H1 (cell line): ENCODE results near the gene RUFY1. TPM values are rescaled to one million over a fixed set of nuclear protein-coding genes. Genes with fewer than 3 reads are reported as not detected.

Experiments
- CTCF ChIA-PET: fragments of 300-600 bp; sonication (Branson Sonifier 250); formaldehyde crosslinking; loops from one replicate; lab custom pipeline; 2021; ENCODE audit not compliant: partially characterized antibody; lab: Charles Lee
- POLR2A ChIA-PET: fragments of 300-600 bp; sonication (Branson Sonifier 250); formaldehyde crosslinking; loops from one replicate; lab custom pipeline; 2021; ENCODE audit warnings: inconsistent platforms; ENCODE audit not compliant: partially characterized antibody; lab: Charles Lee
- DNase-seq, 2 experiments: peaks; one replicate each; pipeline versions ENCODE4 v3.0.0 to v3.0.0-alpha.2; 2010 to 2022; ENCODE audit warnings: low spot score in 2 of 2, low read depth in 1 of 2, mixed read lengths in 1 of 2
- FAIRE-seq: peaks from 2 replicates; lab custom pipeline; 2011; peaks lifted over from hg19 to GRCh38; lab: Jason Lieb, UNC
- H2AFZ ChIP-seq: 2 replicates; pipeline ENCODE4 v1.8.1; 2012; ENCODE audit warnings: low read length, inconsistent platforms
- H2AK5ac ChIP-seq: 2 replicates; pipeline ENCODE4 v1.6.1; 2013; ENCODE audit warnings: low read depth, low read length
- H2BK120ac ChIP-seq: replicated peaks from 2 replicates; pipeline ENCODE3; 2013; ENCODE audit warnings: low read depth, low read length, inconsistent platforms
- H2BK12ac ChIP-seq: 2 replicates; pipeline ENCODE4 v1.6.1; 2013; ENCODE audit warnings: low read depth, low read length
- H2BK15ac ChIP-seq: 2 replicates; pipeline ENCODE4 v1.6.1; 2013; ENCODE audit warnings: low read length
- H2BK20ac ChIP-seq: 2 replicates; pipeline ENCODE4 v1.6.1; 2013; ENCODE audit warnings: low read length
- H2BK5ac ChIP-seq: 2 replicates; pipeline ENCODE4 v1.6.1; 2013; ENCODE audit warnings: low read depth, low read length
- H3K14ac ChIP-seq: 2 replicates; pipeline ENCODE4 v1.6.1; 2013; ENCODE audit warnings: inconsistent platforms; ENCODE audit not compliant: insufficient read length
- H3K18ac ChIP-seq: 2 replicates; pipeline ENCODE4 v1.6.1; 2013; ENCODE audit warnings: low read length; ENCODE audit errors: extremely low read depth
- H3K23ac ChIP-seq: 2 replicates; pipeline ENCODE4 v1.6.1; 2013; ENCODE audit warnings: inconsistent platforms; ENCODE audit not compliant: insufficient read length
- H3K23me2 ChIP-seq: 2 replicates; pipeline ENCODE4 v1.6.1; 2013; ENCODE audit warnings: low read depth, low read length
- H3K27ac ChIP-seq: 2 replicates; pipeline ENCODE4 v1.6.1; 2011; ENCODE audit warnings: low read depth, low read length, inconsistent platforms
- H3K27me3 ChIP-seq, 4 experiments: replicated peaks in 1 of 4; 1 replicate in 1 of 4; 2 replicates in 3 of 4; pipeline versions ENCODE4 v1.6.1 to v1.8.1; 2011 to 2013; ENCODE audit warnings: low read length in 3 of 4, mild to moderate bottlenecking in 3 of 4, inconsistent platforms in 2 of 4, mixed read lengths in 2 of 4, moderate library complexity in 1 of 4; ENCODE audit not compliant: control insufficient read depth in 3 of 4, insufficient read depth in 3 of 4; ENCODE audit errors: extremely low read depth in 1 of 4
- H3K36me3 ChIP-seq, 4 experiments: 2 replicates each; pipeline versions ENCODE4 v1.6.1 to v1.8.1; 2011 to 2013; ENCODE audit warnings: mild to moderate bottlenecking in 4 of 4, low read length in 3 of 4, moderate library complexity in 2 of 4, control low read depth in 1 of 4, inconsistent platforms in 1 of 4; ENCODE audit not compliant: insufficient read depth in 4 of 4, control insufficient read depth in 2 of 4
- H3K4ac ChIP-seq: replicated peaks from 2 replicates; pipeline ENCODE3; 2013; ENCODE audit warnings: low read length, low read depth, mixed read lengths, inconsistent platforms; ENCODE audit not compliant: insufficient read length
- H3K4me1 ChIP-seq, 4 experiments: replicated peaks in 1 of 4; 1 replicate in 1 of 4; 2 replicates in 3 of 4; pipeline versions ENCODE4 v1.6.1 to v1.8.1; 2011 to 2013; ENCODE audit warnings: low read length in 3 of 4, inconsistent platforms in 2 of 4, mixed read lengths in 1 of 4; ENCODE audit not compliant: insufficient read depth in 4 of 4, control insufficient read depth in 3 of 4
- H3K4me2 ChIP-seq, 2 experiments: 2 replicates each; pipeline versions ENCODE4 v1.6.1 to v1.8.1; 2011 to 2013; ENCODE audit warnings: low read depth in 2 of 2, low read length in 2 of 2, control low read depth in 1 of 2, inconsistent platforms in 1 of 2, mild to moderate bottlenecking in 1 of 2; ENCODE audit not compliant: insufficient read depth in 1 of 2
- H3K4me3 ChIP-seq, 4 experiments: fragments of 200-600, 300-600 bp in 1 of 4; sonication (generic), shearing (Covaris generic), sonication (Bioruptor Twin) in 1 of 4; 2 replicates each; pipeline versions ENCODE4 v1.5.1 to v1.8.1; 2011 to 2016; ENCODE audit warnings: low read length in 4 of 4, low read depth in 3 of 4, control low read depth in 2 of 4, inconsistent platforms in 2 of 4, mild to moderate bottlenecking in 2 of 4, mixed read lengths in 1 of 4, moderate library complexity in 1 of 4; ENCODE audit not compliant: insufficient read depth in 2 of 4; ENCODE audit errors: extremely low read depth in 1 of 4
- H3K56ac ChIP-seq: replicated peaks from 2 replicates; pipeline ENCODE3; 2013; ENCODE audit warnings: low read depth, mild to moderate bottlenecking, mixed read lengths, low read length, inconsistent platforms; ENCODE audit not compliant: insufficient read length
- H3K79me1 ChIP-seq: 2 replicates; pipeline ENCODE4 v1.6.1; 2013; ENCODE audit warnings: low read depth, low read length, control low read depth
- H3K79me2 ChIP-seq, 2 experiments: 2 replicates each; pipeline versions ENCODE4 v1.6.1 to v1.8.1; 2012 to 2013; ENCODE audit warnings: low read length in 2 of 2, mild to moderate bottlenecking in 2 of 2, inconsistent platforms in 1 of 2; ENCODE audit not compliant: insufficient read depth in 2 of 2, control insufficient read depth in 1 of 2
- H3K9ac ChIP-seq, 4 experiments: replicated peaks in 1 of 4; 1 replicate in 1 of 4; 2 replicates in 3 of 4; pipeline versions ENCODE4 v1.6.1 to v1.8.1; 2011 to 2013; ENCODE audit warnings: low read depth in 3 of 4, low read length in 3 of 4, control low read depth in 2 of 4, mild to moderate bottlenecking in 2 of 4, moderate library complexity in 2 of 4, inconsistent platforms in 1 of 4; ENCODE audit errors: extremely low read depth in 1 of 4
- H3K9me3 ChIP-seq, 2 experiments: 2 replicates each; pipeline versions ENCODE4 v1.6.1 to v1.8.1; 2012 to 2013; ENCODE audit warnings: mild to moderate bottlenecking in 2 of 2, moderate library complexity in 2 of 2, control low read depth in 1 of 2, inconsistent platforms in 1 of 2, low read depth in 1 of 2, low read length in 1 of 2, mixed read lengths in 1 of 2; ENCODE audit not compliant: insufficient read depth in 2 of 2
- H4K20me1 ChIP-seq, 2 experiments: replicated peaks in 1 of 2; 2 replicates each; pipeline versions ENCODE3 to v1.8.1; 2011 to 2013; ENCODE audit warnings: inconsistent platforms in 2 of 2, low read length in 2 of 2, mild to moderate bottlenecking in 1 of 2; ENCODE audit not compliant: insufficient read depth in 2 of 2, control insufficient read depth in 1 of 2
- H4K5ac ChIP-seq: 2 replicates; pipeline ENCODE4 v1.6.1; 2013; ENCODE audit warnings: low read length, low read depth, mixed read lengths, inconsistent platforms; ENCODE audit not compliant: insufficient read length
- H4K8ac ChIP-seq: 2 replicates; pipeline ENCODE4 v1.8.0; 2013; ENCODE audit warnings: mild to moderate bottlenecking, moderate library complexity, low read length, inconsistent platforms; ENCODE audit not compliant: insufficient read depth; ENCODE audit errors: extremely low read depth
- H4K91ac ChIP-seq: replicated peaks from 2 replicates; pipeline ENCODE3; 2013; ENCODE audit warnings: low read length, mixed read lengths, inconsistent platforms; ENCODE audit not compliant: insufficient read length
- BCL11A ChIP-seq, 2 experiments: IDR thresholded peaks; one replicate each; pipeline ENCODE4 v1.6.1; 2011; ENCODE audit warnings: low read depth in 2 of 2, low read length in 2 of 2, mild to moderate bottlenecking in 2 of 2
- CBX5 ChIP-seq: fragments of 300-800, 300-1000 bp; sonication (generic); IDR thresholded peaks from 2 replicates; pipeline ENCODE4 v1.7.1; 2016; ENCODE audit warnings: antibody characterized with exemption, low read length, low read depth
- JUND ChIP-seq: IDR thresholded peaks from 2 replicates; pipeline ENCODE4 v1.6.1; 2011; ENCODE audit warnings: mild to moderate bottlenecking, improper control_type of control experiment, low read length
- RAD21 ChIP-seq, 2 experiments: IDR thresholded peaks in 1 of 2; conservative IDR thresholded peaks in 1 of 2; 2 replicates each; pipeline ENCODE4 v1.6.1; 2011; ENCODE audit warnings: low read depth in 2 of 2, low read length in 2 of 2, improper control_type of control experiment in 1 of 2, inconsistent platforms in 1 of 2, mild to moderate bottlenecking in 1 of 2, moderate library complexity in 1 of 2
- SIN3A ChIP-seq, 2 experiments: IDR thresholded peaks in 1 of 2; conservative IDR thresholded peaks in 1 of 2; 2 replicates each; pipeline ENCODE4 v1.6.1; 2011 to 2012; ENCODE audit warnings: low read length in 2 of 2, improper control_type of control experiment in 1 of 2, low read depth in 1 of 2, mild to moderate bottlenecking in 1 of 2
- SIX5 ChIP-seq: IDR thresholded peaks from 2 replicates; pipeline ENCODE4 v1.6.1; 2011; ENCODE audit warnings: mild to moderate bottlenecking, low read depth, low read length
- SP1 ChIP-seq: IDR thresholded peaks from 2 replicates; pipeline ENCODE4 v1.6.1; 2011; ENCODE audit warnings: low read depth, low read length
- TAF1 ChIP-seq: IDR thresholded peaks from 2 replicates; pipeline ENCODE4 v1.6.1; 2011; ENCODE audit warnings: mild to moderate bottlenecking, low read depth, low read length
- whole genome bisulfite sequencing, 2 experiments: shearing (Covaris generic) in 1 of 2; methylation state at CpG; one replicate each; pipeline versions ENCODE4 v1.1.6 to v1.1.7; 2013 to 2015; ENCODE audit warnings: low lambda C conversion rate in 2 of 2, mixed read lengths in 2 of 2, inconsistent platforms in 1 of 2, low coverage in 1 of 2, missing lambda C conversion rate in 1 of 2; ENCODE audit not compliant: insufficient replicate concordance in 2 of 2, insufficient coverage in 1 of 2, insufficient read length in 1 of 2; ENCODE audit errors: extremely low coverage in 1 of 2, missing lambda C conversion rate in 1 of 2; 5-methylcytosine and 5-hydroxymethylcytosine counted together
- polyA plus RNA-seq, 7 experiments: library from polyadenylated mRNA; depleted of rRNA in 3 of 7; stranded (reverse) in 5 of 7; unstranded in 2 of 7; fragments of >200 nt in 5 of 7; fragments of 200-250 nt in 2 of 7; gene quantifications; 1 replicate in 5 of 7; 2 replicates in 1 of 7; 4 replicates in 1 of 7; pipeline versions ENCODE4 v1.2.1 to v1.2.3, GENCODE V29; 2011 to 2013; ENCODE audit warnings: missing spikeins in 2 of 7, mixed read lengths in 2 of 7
- total RNA-seq: library from RNA; stranded (reverse); fragmentation: NEBNext Ultra II Directional; extraction: Animal tissue kit (Norgen Biotek cat#: 25700); gene quantifications from 2 replicates; pipeline ENCODE4 v1.2.1, GENCODE V29; 2021
- TF ChIP-seq, protein P1 (sequence below), 3 experiments: IDR thresholded peaks; 1 replicate in 2 of 3; 2 replicates in 1 of 3; pipeline versions ENCODE4 v1.5.1 to v1.6.1; 2011; ENCODE audit warnings: low read length in 3 of 3, mild to moderate bottlenecking in 3 of 3, inconsistent platforms in 2 of 3, low read depth in 1 of 3, moderate library complexity in 1 of 3; ENCODE audit not compliant: insufficient read depth in 1 of 3; ENCODE audit errors: control extremely low read depth in 1 of 3

RUFY1 gene
- total and polyA plus RNA-seq, 2 of the 8 experiments (the other 6 are each of a cell fraction or from before 2014, with no cell fraction given), result 22.4 to 29.5 TPM

DNA sequence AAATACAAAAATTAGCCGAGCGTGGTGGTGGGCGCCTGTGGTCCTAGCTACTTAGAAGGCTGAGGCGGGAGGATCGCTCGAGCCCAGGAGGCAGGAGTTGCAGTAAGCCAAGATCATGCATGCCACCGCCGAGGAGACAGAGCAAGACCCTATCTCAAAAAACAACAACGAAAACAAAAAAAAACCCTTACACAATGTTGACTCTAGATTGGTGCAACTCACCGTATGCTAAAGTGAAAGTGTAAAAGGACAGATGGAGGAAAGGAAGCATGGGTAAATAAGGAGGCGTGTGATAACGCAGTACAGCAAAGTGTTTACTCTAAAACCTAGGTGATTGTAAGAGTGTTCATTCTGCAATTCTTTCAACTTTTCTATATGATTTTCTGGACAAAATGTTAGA is 15.9 kb upstream of the RUFY1 start:
- Histone ChIP-seq H3K4ac (no peak overlapping the region), H3K36me3 (no peaks in the 10 kb centered on the region), H2BK20ac (no peak overlapping the region), H2BK120ac (no peak overlapping the region), H3K79me1 (no peaks in the 10 kb centered on the region), H2BK12ac (no peak overlapping the region), H3K23me2 (no peaks in the 10 kb centered on the region; the same call in 1 of the 2 replicates), H3K4me2 (no peak overlapping the region), H3K56ac (no peak overlapping the region), H4K20me1 (no peaks in the 10 kb centered on the region), H3K9me3 (no peaks in the 10 kb centered on the region), H3K79me2 (no peaks in the 10 kb centered on the region), H3K18ac (no peak overlapping the region), H4K5ac (no peak overlapping the region), H3K27ac (no peak overlapping the region), H4K8ac (no peak overlapping the region), H3K14ac (no peak overlapping the region), H2BK5ac (no peak overlapping the region), H3K23ac (no peak overlapping the region), H3K4me1 (peaks cover 0 to 3% (median 1%) of the 10 kb centered on the region in 4 experiments; a peak in 4 of 7 replicates), H2AFZ (no peak overlapping the region), H3K9ac (no peak overlapping the region), H2AK5ac (no peak overlapping the region), H3K4me3 (no peak overlapping the region), H3K27me3 (peaks cover 0 to 2% (median 0%) of the 10 kb centered on the region in 4 experiments; a peak in 1 of 7 replicates), H4K91ac (no peak overlapping the region), H2BK15ac (no peak overlapping the region)
- no peak for FAIRE-seq
- DNase-seq, result no peak
- POLR2A ChIA-PET, result interaction anchor here (1.2 to 2.3 kb wide), 2 partner anchors 24 to 89 kb away, joined by 3 to 7 read pairs; partner anchors contain the start of gene HNRNPH1
- 95% methylated on average over 12 of the region's 12 CpGs; no CpG with 5 or more reads in 1 of the 2 experiments for WGBS, 2 experiments
- CTCF ChIA-PET, result no interaction called here
- TF ChIP-seq RAD21 (IDR thresholded peaks at IDR 0.05 in 1 of 2, conservative IDR thresholded peaks at IDR 0.05 in 1 of 2; ENCODE audit: low read depth in 2 of 2, low read length in 2 of 2) (no peak), JUND (no peak), BCL11A (IDR thresholded peaks at IDR 0.05; ENCODE audit: low read depth in 2 of 2, low read length in 2 of 2) (no peak), SIX5 (no peak), SIN3A (conservative IDR thresholded peaks at IDR 0.05 in 1 of 2, IDR thresholded peaks at IDR 0.05 in 1 of 2; ENCODE audit: low read depth in 1 of 2, low read length in 2 of 2) (no peak), SP1 (no peak), CBX5 (no peak), TAF1 (no peak)
- TF ChIP-seq, protein P1, sequence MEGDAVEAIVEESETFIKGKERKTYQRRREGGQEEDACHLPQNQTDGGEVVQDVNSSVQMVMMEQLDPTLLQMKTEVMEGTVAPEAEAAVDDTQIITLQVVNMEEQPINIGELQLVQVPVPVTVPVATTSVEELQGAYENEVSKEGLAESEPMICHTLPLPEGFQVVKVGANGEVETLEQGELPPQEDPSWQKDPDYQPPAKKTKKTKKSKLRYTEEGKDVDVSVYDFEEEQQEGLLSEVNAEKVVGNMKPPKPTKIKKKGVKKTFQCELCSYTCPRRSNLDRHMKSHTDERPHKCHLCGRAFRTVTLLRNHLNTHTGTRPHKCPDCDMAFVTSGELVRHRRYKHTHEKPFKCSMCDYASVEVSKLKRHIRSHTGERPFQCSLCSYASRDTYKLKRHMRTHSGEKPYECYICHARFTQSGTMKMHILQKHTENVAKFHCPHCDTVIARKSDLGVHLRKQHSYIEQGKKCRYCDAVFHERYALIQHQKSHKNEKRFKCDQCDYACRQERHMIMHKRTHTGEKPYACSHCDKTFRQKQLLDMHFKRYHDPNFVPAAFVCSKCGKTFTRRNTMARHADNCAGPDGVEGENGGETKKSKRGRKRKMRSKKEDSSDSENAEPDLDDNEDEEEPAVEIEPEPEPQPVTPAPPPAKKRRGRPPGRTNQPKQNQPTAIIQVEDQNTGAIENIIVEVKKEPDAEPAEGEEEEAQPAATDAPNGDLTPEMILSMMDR (IDR thresholded peaks at IDR 0.05; ENCODE audit: control extremely low read depth in 1 of 3, insufficient read depth in 1 of 3, low read depth in 1 of 3, low read length in 3 of 3), result no peak
